HG02678 (cell line): ENCODE measurements around the gene WIPF2.
A peak's percentile ranks its signal among the peaks of the same experiment; 100 is the strongest.

ENCODE experiments used
- ATAC-seq: cut with Tn5 transposase; IDR thresholded peaks from one replicate; pipeline ENCODE4 v1.9.1; 2021; ENCODE audit warnings: mild to moderate bottlenecking, moderate library complexity; ENCODE audit not compliant: unreplicated experiment

Gene WIPF2

GRCh38 chr17:40312893-40313667 is 94.0 kb downstream of the WIPF2 start:
- no peak for ATAC-seq

- ATAC-seq: no peak
These were observed 94.8 kb downstream of the WIPF2 start for GRCh38 chr17:40313668-40314583.

GRCh38 chr17:40314584-40314956 is 95.5 kb downstream of the WIPF2 start:
- no peak for ATAC-seq

- ATAC-seq: no peak
These were observed 96.1 kb downstream of the WIPF2 start for GRCh38 chr17:40315206-40315605.

GRCh38 chr17:40315678-40316570 is 96.8 kb downstream of the WIPF2 start:
- ATAC-seq: no peak

- ATAC-seq: no peak
These were observed 97.7 kb downstream of the WIPF2 start for GRCh38 chr17:40316571-40317344.

- no peak for ATAC-seq
These were observed 98.3 kb downstream of the WIPF2 start for GRCh38 chr17:40317345-40317873.

GRCh38 chr17:40317880-40318829 is 99.1 kb downstream of the WIPF2 start:
- ATAC-seq: peak; percentile 68

GRCh38 chr17:40318830-40319391 is 99.8 kb downstream of the WIPF2 start:
- ATAC-seq: no peak

- ATAC-seq: no peak
These were observed 100.8 kb downstream of the WIPF2 start for GRCh38 chr17:40319651-40320540.

GRCh38 chr17:40320756-40321523 is 101.8 kb downstream of the WIPF2 start:
- ATAC-seq: no peak

- ATAC-seq: no peak
These were observed 102.4 kb downstream of the WIPF2 start for GRCh38 chr17:40321524-40321929.

- no peak for ATAC-seq
These were observed 102.9 kb downstream of the WIPF2 start for GRCh38 chr17:40321961-40322357.

GRCh38 chr17:40322358-40323315 is 103.5 kb downstream of the WIPF2 start:
- ATAC-seq: peak; percentile 37
